ENCODE measurements around the gene FRMD4B. TPM values are rescaled to one million over a fixed set of nuclear protein-coding genes. Genes with fewer than 3 reads are reported as not detected.

The FRMD4B gene
- total RNA-seq, 4 donors from 2014 or later = 10.5 to 22.0 (median 14.8) TPM

GRCh38 chr3:69252141-69252540 is 133.7 kb downstream of the FRMD4B start:
- WGBS = 93% methylated on average over 4 of the region's 4 CpGs
- no peaks in the 10 kb centered on the region for H3K9me3 ChIP-seq
- intact Hi-C loops (cut with DNase I) = no loop called here
- TF ChIP-seq POLR2AphosphoS5 (IDR thresholded peaks at IDR 0.05) = no peak
- TF ChIP-seq EP300 (IDR thresholded peaks at IDR 0.05) = no peak
- no peak for TF ChIP-seq CTCF (IDR thresholded peaks at IDR 0.05)
- H3K4me3 ChIP-seq = no peak overlapping the region
- DNase-seq (ENCODE audit: extremely low spot score) = no peak
- H3K27me3 ChIP-seq = no peaks in the 10 kb centered on the region
- no peaks in the 10 kb centered on the region for H3K4me1 ChIP-seq
- H3K27ac ChIP-seq (replicated peaks in 1 of 4) = no peak overlapping the region
- H3K36me3 ChIP-seq = no peaks in the 10 kb centered on the region

GRCh38 chr3:69251078-69251805 is 134.6 kb downstream of the FRMD4B start:
- 92% methylated on average over 6 of the region's 6 CpGs for WGBS
- Histone ChIP-seq H3K36me3 (no peaks in the 10 kb centered on the region), H3K4me3 (no peak overlapping the region), H3K4me1 (no peaks in the 10 kb centered on the region), H3K9me3 (no peaks in the 10 kb centered on the region), H3K27me3 (no peaks in the 10 kb centered on the region), H3K27ac (replicated peaks in 1 of 4) (no peak overlapping the region)
- intact Hi-C loops (cut with DNase I) = no loop called here
- no peak for TF ChIP-seq EP300 (IDR thresholded peaks at IDR 0.05)
- no peak for TF ChIP-seq POLR2AphosphoS5 (IDR thresholded peaks at IDR 0.05)
- TF ChIP-seq POLR2A (IDR thresholded peaks at IDR 0.05; ENCODE audit: low read depth) = no peak
- no peak for TF ChIP-seq CTCF (IDR thresholded peaks at IDR 0.05)
- DNase-seq (ENCODE audit: extremely low spot score) = no peak

GRCh38 chr3:69250014-69250413 is 135.9 kb downstream of the FRMD4B start:
- H3K36me3 ChIP-seq = no peaks in the 10 kb centered on the region
- no peak for DNase-seq (ENCODE audit: extremely low spot score)
- H3K9me3 ChIP-seq = no peaks in the 10 kb centered on the region
- no peaks in the 10 kb centered on the region for H3K4me1 ChIP-seq
- WGBS = 80% methylated on average over 8 of the region's 8 CpGs
- intact Hi-C loops (cut with DNase I) = no loop called here
- H3K4me3 ChIP-seq = peak overlapping the region in 1 of 4 donors; percentile 12
- TF ChIP-seq CTCF (IDR thresholded peaks at IDR 0.05) (no peak), POLR2AphosphoS5 (IDR thresholded peaks at IDR 0.05) (no peak), POLR2A (IDR thresholded peaks at IDR 0.05; ENCODE audit: low read depth) (no peak), EP300 (IDR thresholded peaks at IDR 0.05) (no peak)
- H3K27me3 ChIP-seq = no peaks in the 10 kb centered on the region
- no peak overlapping the region for H3K27ac ChIP-seq (replicated peaks in 1 of 4)

GRCh38 chr3:69249001-69249400 is 136.9 kb downstream of the FRMD4B start:
- 92% methylated on average over 2 of the region's 2 CpGs for WGBS
- H3K36me3 ChIP-seq = no peaks in the 10 kb centered on the region
- H3K27ac ChIP-seq (replicated peaks in 1 of 4) = no peak overlapping the region
- TF ChIP-seq POLR2AphosphoS5 (IDR thresholded peaks at IDR 0.05) (no peak), CTCF (IDR thresholded peaks at IDR 0.05) (no peak), POLR2A (IDR thresholded peaks at IDR 0.05; ENCODE audit: low read depth) (no peak), EP300 (IDR thresholded peaks at IDR 0.05) (no peak)
- no peak overlapping the region for H3K4me3 ChIP-seq
- H3K9me3 ChIP-seq = no peaks in the 10 kb centered on the region
- H3K4me1 ChIP-seq = no peaks in the 10 kb centered on the region
- no peak for DNase-seq (ENCODE audit: extremely low spot score)
- H3K27me3 ChIP-seq = no peaks in the 10 kb centered on the region
- intact Hi-C loops (cut with DNase I) = no loop called here

GRCh38 chr3:69248436-69248835 is 137.5 kb downstream of the FRMD4B start:
- Histone ChIP-seq H3K4me3 (no peak overlapping the region), H3K9me3 (no peaks in the 10 kb centered on the region), H3K4me1 (no peaks in the 10 kb centered on the region), H3K27ac (replicated peaks in 1 of 4) (no peak overlapping the region), H3K36me3 (no peaks in the 10 kb centered on the region), H3K27me3 (no peaks in the 10 kb centered on the region)
- DNase-seq (ENCODE audit: extremely low spot score) = no peak
- intact Hi-C loops (cut with DNase I) = no loop called here
- no peak for TF ChIP-seq POLR2AphosphoS5 (IDR thresholded peaks at IDR 0.05)
- no peak for TF ChIP-seq POLR2A (IDR thresholded peaks at IDR 0.05; ENCODE audit: low read depth)
- TF ChIP-seq EP300 (IDR thresholded peaks at IDR 0.05) = no peak
- TF ChIP-seq CTCF (IDR thresholded peaks at IDR 0.05) = no peak
- 65% methylated on average over 8 of the region's 8 CpGs for WGBS

Data from esophagus muscularis mucosa (tissue), 4 donors.